Heart right ventricle (tissue), 16 donors: ENCODE measurements around the gene PEF1. TPM values are rescaled to one million over a fixed set of nuclear protein-coding genes. Genes with fewer than 3 reads are reported as not detected.

Experiments
- ATAC-seq, 8 donors: fragments of 200-7000 bp; cut with Tn5 transposase; one replicate each; pipeline ENCODE4 v1.9.1; 2020; ENCODE audit warnings: mild to moderate bottlenecking in 8 of 8, moderate library complexity in 8 of 8, moderate number of reproducible peaks in 1 of 8
- DNase-seq, 2 donors: peaks; one replicate each; pipeline ENCODE4 v3.0.0-alpha.2; 2020
- H3K27ac ChIP-seq, 10 donors: fragments of 200-600 bp; sonication (generic) in 2 of 10; one replicate each; pipeline versions ENCODE4 v1.5.0 to v1.8.0; 2020 to 2022; ENCODE audit warnings: mild to moderate bottlenecking in 3 of 10
- H3K27me3 ChIP-seq, 7 donors: fragments of 200-600 bp; one replicate each; pipeline ENCODE4 v1.8.0; 2021 to 2022; ENCODE audit warnings: mild to moderate bottlenecking in 2 of 7
- H3K36me3 ChIP-seq, 9 donors: fragments of 200-600 bp; sonication (generic) in 1 of 9; one replicate each; pipeline versions ENCODE4 v1.5.0 to v1.8.0; 2020 to 2022; ENCODE audit warnings: mild to moderate bottlenecking in 2 of 9
- H3K4me1 ChIP-seq, 9 donors: fragments of 200-600 bp; sonication (generic) in 1 of 9; one replicate each; pipeline versions ENCODE4 v1.5.0 to v1.8.0; 2020 to 2022; ENCODE audit warnings: mild to moderate bottlenecking in 4 of 9
- H3K4me3 ChIP-seq, 10 donors: fragments of 200-600 bp; sonication (generic) in 2 of 10; one replicate each; pipeline versions ENCODE4 v1.5.0 to v1.8.0; 2020 to 2022; ENCODE audit warnings: mild to moderate bottlenecking in 7 of 10, moderate library complexity in 2 of 10
- H3K9me3 ChIP-seq, 11 donors: fragments of 200-600 bp in 10 of 11; sonication (generic) in 2 of 11; one replicate each; pipeline versions ENCODE4 v1.5.0 to v1.8.0; 2013 to 2022; ENCODE audit warnings: mild to moderate bottlenecking in 2 of 11, control low read depth in 1 of 11, moderate library complexity in 1 of 11
- WGBS, 2 donors: extraction: QIAGEN DNeasy Blood & Tissue Kit; methylation state at CpG; one replicate each; pipeline ENCODE4 v1.1.7; 2013; ENCODE audit warnings: inconsistent platforms in 1 of 2; 5-methylcytosine and 5-hydroxymethylcytosine counted together
- intact Hi-C, 10 donors: fragments of 100-400 bp; cut with DNase I; formaldehyde crosslinking; loops; one replicate each; pipeline versions ENCODE4 v1.11.1 to v1.14.2; 2022
- polyA plus RNA-seq, 2 donors: library from polyadenylated mRNA; stranded (reverse); fragments of 200-250 nt; gene quantifications; one replicate each; pipeline ENCODE4 v1.2.3, GENCODE V29; 2013
- total RNA-seq, 10 donors: library from RNA; stranded (reverse); fragmentation: NEBNext Ultra II Directional in 3 of 10; extraction: Animal tissue kit (Norgen Biotek cat#: 25700) in 3 of 10; gene quantifications; one replicate each; pipeline versions ENCODE4 v1.2.1 to v1.2.4, GENCODE V29; 2021 to 2023
- TF ChIP-seq, protein P1 (sequence below), 9 donors: fragments of 200-600 bp; sonication (generic) in 2 of 9; IDR thresholded peaks; one replicate each; pipeline versions ENCODE4 v1.5.0 to v1.8.0; 2021 to 2022; ENCODE audit warnings: antibody characterized with exemption in 9 of 9, mild to moderate bottlenecking in 5 of 9, moderate library complexity in 1 of 9
- donor health status: Arrhythmogenic right ventricular cardiomyopathy.
- donor health status: ischemic (EF 13 %, LVEDD 7.1; RV severe dilation, severe dysfunction).
- donor health status: healthy with polysubstance abuse.
- donor health status: DM: no; HTN: yes; CAD: no.
- donor health status: DM: no; HTN: no; CAD: no.
- donor health status: ischemic (EF 25% LVEDD 6.9; RV normal size, moderate dysfunction).
- donor health status: ischemic (EF 25% LVEDD 5.7; RV mildly dilated, moderate dysfunction).
- donor health status: healthy.
- donor health status: DM: yes; HTN: yes; CAD: no.
- donor health status: Ischemic cardiomyopathy.
- donor health status: ischemic (EF 35%, LVEDD 5.7; RV mildly dilated, moderate dysfunction).
- donor health status: nonischemic (EF 11% LVEDD 7.7; RV severe dilation, severe dysfunction).
- donor health status: DM: yes; HTN: yes; CAD: no.
- donor health status: PGD.
- donor health status: ischemic (EF 29% LVEDD 5.4; RV normal size, mild dysfunction).
- donor health status: nonischemic (EF 23%, LVEDD 6.1; RV moderate dilation, normal function).

The PEF1 gene
- total and polyA plus RNA-seq, 12 donors = 35.0 to 94.3 (median 40.0) TPM

GRCh38 chr1:31624731-31625514 lies 19.8 kb downstream of the PEF1 start:
- intact Hi-C loops = loop anchor here in 1 of 10 donors (5.0 kb wide), 1 partner anchor 63 kb away; no protein-coding TSS in a partner anchor
- DNase-seq (no peak), ATAC-seq (no peak)

GRCh38 chr1:31624309-31624708 lies 20.4 kb downstream of the PEF1 start:
- Histone ChIP-seq H3K9me3 (no peaks in the 10 kb centered on the region), H3K27ac (no peak overlapping the region), H3K27me3 (no peaks in the 10 kb centered on the region), H3K4me3 (no peak overlapping the region), H3K36me3 (peaks cover 0 to 26% (median 5%) of the 10 kb centered on the region in 9 donors), H3K4me1 (peaks cover 27 to 54% (median 41%) of the 10 kb centered on the region in 9 donors)
- TF ChIP-seq, protein P1, sequence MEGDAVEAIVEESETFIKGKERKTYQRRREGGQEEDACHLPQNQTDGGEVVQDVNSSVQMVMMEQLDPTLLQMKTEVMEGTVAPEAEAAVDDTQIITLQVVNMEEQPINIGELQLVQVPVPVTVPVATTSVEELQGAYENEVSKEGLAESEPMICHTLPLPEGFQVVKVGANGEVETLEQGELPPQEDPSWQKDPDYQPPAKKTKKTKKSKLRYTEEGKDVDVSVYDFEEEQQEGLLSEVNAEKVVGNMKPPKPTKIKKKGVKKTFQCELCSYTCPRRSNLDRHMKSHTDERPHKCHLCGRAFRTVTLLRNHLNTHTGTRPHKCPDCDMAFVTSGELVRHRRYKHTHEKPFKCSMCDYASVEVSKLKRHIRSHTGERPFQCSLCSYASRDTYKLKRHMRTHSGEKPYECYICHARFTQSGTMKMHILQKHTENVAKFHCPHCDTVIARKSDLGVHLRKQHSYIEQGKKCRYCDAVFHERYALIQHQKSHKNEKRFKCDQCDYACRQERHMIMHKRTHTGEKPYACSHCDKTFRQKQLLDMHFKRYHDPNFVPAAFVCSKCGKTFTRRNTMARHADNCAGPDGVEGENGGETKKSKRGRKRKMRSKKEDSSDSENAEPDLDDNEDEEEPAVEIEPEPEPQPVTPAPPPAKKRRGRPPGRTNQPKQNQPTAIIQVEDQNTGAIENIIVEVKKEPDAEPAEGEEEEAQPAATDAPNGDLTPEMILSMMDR (IDR thresholded peaks at IDR 0.05) = no peak
- WGBS, 2 donors = 66 to 72% methylated on average over 5 of the region's 5 CpGs
- intact Hi-C loops = loop anchor here in 1 of 10 donors (5.0 kb wide), 1 partner anchor 62 kb away; no protein-coding TSS in a partner anchor
- DNase-seq (no peak), ATAC-seq (no peak)

More at GRCh38 chr1:31624731-31625514, 19.8 kb downstream of the PEF1 start:
- TF ChIP-seq, protein P1 (IDR thresholded peaks at IDR 0.05) = no peak
- H3K9me3 ChIP-seq = no peaks in the 10 kb centered on the region
- no peak overlapping the region for H3K4me3 ChIP-seq
- peaks cover 0 to 32% (median 10%) of the 10 kb centered on the region in 9 donors for H3K36me3 ChIP-seq
- peaks cover 29 to 60% (median 45%) of the 10 kb centered on the region in 9 donors for H3K4me1 ChIP-seq
- H3K27me3 ChIP-seq = no peaks in the 10 kb centered on the region
- H3K27ac ChIP-seq = peak overlapping the region in 6 of 10 donors; percentile 23 to 95 (median 90)
- WGBS, 2 donors = 92 to 94% methylated on average over 16 of the region's 16 CpGs

DNA sequence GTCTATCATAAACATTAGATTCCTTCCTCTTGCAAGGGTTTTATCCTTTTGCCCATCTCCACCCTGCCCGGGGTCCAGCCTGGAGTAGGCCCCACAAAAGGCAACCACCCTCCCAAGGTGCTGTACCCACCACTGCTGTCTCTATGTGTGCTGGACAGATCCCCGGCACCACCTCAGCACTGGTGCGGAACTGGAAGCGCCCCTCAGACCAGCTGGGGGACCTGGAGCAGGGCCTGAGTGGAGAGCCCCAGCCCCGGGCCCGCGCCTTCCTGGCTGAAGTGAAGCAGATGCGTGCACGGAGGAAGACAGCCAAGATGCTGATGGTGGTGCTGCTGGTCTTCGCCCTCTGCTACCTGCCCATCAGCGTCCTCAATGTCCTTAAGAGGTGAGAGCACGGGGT lies 21.3 kb downstream of the PEF1 start:
- intact Hi-C loops = loop anchor here in 1 of 10 donors (5.0 kb wide), 1 partner anchor 61 kb away; no protein-coding TSS in a partner anchor

More for the DNA sequence above, 21.3 kb downstream of the PEF1 start:
- TF ChIP-seq, protein P1 (IDR thresholded peaks at IDR 0.05) = no peak
- H3K9me3 ChIP-seq = no peaks in the 10 kb centered on the region
- H3K4me3 ChIP-seq = no peak overlapping the region
- peaks cover 0 to 8% (median 0%) of the 10 kb centered on the region in 7 donors for H3K27me3 ChIP-seq
- ATAC-seq (no peak), DNase-seq (no peak)
- H3K27ac ChIP-seq = no peak overlapping the region
- H3K4me1 ChIP-seq = peaks cover 24 to 47% (median 35%) of the 10 kb centered on the region in 9 donors
- WGBS, 2 donors = 97 to 98% methylated on average over 12 of the region's 12 CpGs
- H3K36me3 ChIP-seq = peaks cover 0 to 16% (median 5%) of the 10 kb centered on the region in 9 donors
